HG02642 (cell line): ENCODE measurements around the gene TP73.

Experiments
- ATAC-seq: cut with Tn5 transposase; IDR thresholded peaks from one replicate; pipeline ENCODE4 v1.9.1; 2021; ENCODE audit warnings: mild to moderate bottlenecking; ENCODE audit not compliant: unreplicated experiment, poor library complexity

TP73 gene

DNA sequence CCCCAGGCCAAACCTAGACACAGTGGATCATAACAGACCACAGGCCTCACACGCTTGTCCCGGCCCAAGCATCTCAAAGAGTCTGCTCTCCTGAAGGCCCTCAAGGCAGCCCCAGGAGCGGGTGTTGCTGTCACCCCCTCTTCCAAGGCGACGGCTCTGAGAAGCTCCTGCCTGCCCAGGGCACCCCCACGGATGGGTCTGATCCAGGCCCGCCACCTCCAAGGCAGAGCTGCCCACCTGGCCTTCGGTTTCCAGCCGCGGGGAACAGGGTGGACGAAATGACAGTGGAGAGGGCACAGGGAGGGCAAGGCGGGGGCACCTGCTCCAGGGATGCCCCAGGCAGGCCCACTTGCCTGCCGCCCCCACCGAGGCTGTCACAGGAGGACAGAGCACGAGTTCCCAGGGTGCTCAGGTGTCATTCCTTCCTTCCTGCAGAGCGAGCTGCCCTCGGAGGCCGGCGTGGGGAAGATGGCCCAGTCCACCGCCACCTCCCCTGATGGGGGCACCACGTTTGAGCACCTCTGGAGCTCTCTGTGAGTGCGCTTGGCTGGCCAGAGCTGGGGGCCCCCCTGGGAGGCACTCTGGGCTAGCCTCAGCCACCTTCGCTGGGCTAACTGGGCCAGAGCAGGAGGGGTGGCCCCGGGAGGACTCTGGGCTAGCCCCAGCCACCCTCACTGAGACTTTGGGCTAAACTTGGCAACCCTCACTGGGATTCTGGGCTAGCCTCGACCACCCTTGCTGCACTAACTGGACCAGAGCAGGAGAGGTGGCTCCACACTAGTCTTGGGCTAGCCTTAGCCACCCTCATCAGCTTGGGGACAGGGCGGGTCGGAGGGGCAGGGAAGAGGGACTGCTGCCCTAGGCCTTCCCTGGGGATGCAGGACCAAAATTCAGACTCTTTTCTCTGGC is 29.8 kb downstream of the TP73 start:
- ATAC-seq, result no peak

DNA sequence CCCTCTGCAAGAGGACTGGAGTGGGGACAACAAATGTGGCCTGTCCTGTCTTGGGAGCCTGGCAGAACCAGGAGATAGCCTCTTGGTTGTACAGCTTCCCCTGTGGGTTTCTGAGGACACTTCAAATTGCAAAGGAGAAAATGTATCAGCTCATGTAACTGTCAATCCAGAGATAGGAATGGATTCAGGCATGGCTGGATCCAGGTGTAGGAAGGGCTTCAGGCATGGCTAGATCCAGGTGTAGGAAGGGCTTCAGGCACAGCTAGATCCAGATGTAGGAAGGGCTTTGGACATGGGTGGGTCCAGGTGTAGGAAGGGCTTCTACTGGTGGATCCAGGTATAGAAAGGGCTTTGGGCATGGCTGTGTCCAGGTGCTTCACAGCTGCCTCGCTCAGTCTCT is 30.9 kb downstream of the TP73 start:
- ATAC-seq, result no peak

DNA sequence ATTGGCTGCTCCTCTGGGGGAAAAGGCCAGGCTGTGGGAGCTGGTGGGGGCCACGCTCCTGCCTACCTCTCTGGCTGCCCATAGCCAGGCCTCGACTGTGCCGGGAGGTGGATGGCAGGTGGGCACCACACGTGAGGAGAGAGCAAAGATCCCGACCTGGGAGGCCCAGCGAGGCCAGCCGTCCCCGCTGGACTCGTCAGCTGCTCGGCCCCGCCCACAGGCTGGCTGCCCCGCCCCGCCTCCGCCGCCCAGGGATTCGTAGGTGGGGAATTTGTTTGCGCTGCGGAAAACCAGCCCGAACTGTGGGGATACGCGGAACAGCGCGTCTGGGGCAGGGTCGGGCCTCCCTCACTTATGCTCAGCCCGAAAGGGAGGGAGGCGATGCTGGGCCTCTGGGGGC is 31.7 kb downstream of the TP73 start:
- no peak for ATAC-seq

GRCh38 chr1:3685222-3685621 is 32.9 kb downstream of the TP73 start:
- no peak for ATAC-seq

GRCh38 chr1:3685906-3686305 is 33.6 kb downstream of the TP73 start:
- no peak for ATAC-seq

DNA sequence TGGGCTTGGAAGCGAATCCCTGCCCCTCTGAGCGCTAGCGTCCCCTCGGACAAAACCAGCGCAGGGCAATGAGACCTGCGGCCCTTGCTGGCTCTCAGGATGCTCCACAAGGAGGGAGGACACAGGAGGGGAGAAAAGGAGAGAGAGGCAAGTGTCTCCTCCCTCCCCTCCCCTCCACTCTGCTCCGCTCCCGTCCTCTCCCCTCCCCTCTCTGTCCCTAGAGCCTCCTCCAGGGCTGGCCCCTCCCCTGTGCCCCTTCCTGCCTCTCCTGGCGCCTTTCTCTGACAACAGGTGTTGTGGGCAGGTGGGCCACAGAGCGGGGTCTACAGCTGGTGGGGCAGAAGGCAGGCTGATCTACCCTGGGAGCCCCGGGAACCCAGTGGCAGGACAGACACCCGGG is 35.2 kb downstream of the TP73 start:
- ATAC-seq, result no peak

DNA sequence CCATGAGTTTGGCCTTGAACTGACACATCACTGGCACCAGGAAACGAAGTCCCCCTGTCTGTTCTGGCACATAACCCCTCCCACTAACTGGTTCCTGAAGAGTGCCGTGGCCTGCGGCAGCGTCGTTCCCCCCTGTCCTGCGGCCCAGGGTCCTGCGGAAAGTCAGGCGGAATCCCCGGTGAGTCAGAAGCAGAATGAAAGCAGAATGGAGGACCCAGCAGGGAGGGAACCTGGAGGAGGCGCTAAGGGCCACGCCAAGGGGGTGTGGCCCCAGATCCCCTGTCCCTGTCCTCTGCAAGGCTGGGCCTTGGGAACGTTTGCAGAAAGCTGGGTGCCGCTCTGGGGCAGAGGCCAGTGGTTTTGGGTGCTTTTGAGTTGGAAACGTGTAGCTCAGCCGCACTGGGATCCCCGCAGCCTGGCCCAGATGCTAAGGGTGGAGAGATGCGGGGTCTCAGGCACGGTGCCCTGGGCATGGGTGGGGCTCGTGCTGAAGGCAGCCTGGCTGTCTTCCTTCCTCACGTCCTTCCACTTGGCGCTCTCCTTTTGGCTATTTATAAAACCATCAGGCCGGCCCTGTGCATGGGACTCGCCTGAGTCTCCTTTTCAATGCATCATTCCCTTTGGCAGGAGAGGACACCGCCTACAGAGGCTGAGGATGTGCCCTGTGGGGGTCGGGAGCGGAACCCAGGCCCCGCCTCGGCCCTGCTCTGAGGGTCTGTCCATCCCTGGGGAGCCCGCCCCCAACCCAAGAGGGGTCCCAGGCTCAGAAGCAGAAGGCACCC is 36.2 kb downstream of the TP73 start:
- no peak for ATAC-seq

DNA sequence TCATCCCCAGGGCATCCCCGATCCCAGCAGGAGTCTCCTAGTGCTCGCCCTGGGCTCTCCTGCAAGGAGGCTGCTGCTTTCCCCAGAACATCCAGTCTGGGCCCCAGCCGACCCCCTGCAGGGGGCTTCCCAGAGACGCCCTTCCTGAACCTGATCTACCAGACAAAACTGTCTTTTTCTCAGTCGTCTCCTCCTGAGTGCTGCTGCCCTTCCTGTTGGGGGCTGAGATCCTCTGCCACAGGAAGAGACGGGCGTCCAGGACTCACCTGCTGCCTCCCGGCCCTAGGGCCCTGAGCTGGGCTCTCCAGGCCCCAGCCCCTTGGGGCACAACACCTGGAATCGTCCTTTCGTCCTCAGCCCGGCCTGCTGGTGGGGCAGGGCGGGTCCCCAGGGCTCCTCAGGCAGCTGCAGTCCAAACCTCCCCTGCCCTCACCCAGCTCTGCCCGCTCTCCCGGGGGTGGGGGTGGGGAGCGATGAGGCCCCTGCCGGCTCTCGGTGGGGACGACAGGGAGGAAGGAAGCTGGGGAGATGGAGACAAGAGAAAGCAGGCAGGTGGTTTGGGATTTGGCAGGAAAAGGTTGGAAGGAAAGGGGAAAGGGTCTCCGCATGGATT is 36.9 kb downstream of the TP73 start:
- ATAC-seq, result no peak

GRCh38 chr1:3690282-3691065 is 38.2 kb downstream of the TP73 start:
- ATAC-seq, result no peak

DNA sequence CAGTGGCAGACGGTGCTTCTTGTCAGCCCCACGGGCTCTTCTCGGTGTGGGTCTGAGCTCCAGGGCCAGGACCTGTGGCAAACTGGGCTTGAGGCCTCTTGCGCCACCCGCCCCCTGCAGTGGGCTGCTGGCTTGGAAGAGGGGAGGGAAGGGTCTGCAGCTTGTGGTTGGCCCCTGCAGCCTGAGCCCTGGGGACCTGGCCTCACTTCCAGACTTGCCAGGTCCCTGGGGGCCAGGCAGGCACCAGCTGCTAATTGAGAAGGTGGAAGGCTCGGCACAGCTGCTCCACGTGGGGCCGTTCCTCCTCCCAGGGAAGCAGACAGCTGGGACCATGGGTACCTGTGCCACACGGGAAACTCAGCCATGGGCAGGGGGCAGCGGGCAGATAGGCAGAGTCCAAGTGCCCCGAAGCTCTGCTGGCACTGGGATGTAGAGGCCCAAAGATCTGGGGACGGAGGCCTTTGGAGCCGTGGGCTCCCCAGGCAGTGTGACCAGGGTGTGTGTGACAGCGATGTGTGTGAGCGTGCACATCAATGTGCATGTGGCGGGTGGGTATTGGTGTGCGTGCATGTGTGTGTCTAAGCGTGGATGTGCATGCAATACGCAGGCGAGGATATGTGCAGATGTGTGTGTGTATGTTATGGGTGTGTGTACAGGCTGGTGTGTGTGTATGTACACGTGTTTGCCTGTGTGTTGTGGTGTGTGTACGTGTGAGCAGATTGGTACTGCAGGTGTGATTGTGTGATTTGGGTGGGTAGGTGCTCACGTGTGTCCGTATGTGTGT is 39.3 kb downstream of the TP73 start:
- no peak for ATAC-seq

DNA sequence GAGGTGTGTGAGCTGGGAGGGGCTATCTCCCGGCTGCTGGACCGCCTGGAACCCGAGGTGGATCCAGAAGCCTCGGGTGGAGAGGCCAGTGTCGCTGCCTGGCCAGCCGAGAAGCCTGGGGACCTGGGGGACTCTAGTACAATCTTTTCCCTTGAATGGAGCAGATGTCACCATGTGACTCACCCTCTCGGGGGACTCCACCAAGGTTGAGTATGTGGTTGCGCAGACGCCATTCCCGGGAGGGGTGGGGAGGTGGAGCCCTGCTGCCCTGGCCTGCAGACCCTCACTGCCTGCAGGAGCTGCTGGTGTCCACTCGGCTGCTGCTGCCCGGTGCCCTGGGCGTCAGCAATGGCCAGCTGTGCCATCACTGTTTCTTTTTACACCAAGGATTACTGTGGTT is 40.3 kb downstream of the TP73 start:
- no peak for ATAC-seq

GRCh38 chr1:3693321-3693720 is 41.0 kb downstream of the TP73 start:
- no peak for ATAC-seq

DNA sequence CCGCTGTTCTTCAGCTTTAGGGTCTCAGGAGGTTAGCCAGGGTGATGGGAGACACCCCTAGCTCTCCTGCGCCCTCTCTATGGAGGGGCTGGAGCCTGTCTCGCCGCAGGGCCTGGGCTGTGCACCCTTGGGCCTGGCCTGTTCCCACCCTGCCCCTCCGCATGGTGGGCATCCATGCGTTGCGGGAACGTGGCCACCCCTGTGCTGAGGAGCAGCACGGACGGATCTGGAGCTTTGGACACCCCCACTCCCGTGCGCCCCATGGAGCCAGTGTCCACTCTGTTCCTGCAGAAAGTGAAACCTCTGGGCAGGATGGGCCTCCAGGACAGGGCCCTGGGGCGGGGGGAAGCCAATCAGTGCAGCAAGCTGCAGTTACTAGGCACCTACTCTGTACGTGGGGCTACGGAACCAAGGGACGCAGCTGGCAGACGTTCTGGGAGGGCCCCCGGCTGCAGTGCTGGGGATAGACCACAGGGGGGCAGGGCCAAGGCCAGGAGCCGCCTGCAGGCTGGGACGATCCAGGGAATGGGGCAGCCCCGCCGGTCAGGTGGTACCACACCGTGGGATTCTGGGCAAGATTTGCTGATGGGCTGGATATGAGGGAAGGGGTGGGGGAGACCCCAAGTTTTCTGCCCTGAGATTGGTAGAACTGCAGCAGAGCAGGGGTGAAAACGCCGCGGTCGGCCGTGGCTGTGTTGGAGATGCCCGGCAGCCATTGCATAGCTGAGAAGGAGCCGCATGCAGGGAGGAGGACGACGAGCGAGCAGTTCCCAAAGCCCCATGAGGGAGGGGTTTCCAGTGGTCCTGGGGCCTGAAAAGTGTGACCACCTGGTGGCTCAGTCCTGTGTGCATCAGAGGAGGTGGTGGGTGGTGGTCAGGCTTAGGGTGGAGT is 43.3 kb downstream of the TP73 start:
- no peak for ATAC-seq

- no peak for ATAC-seq
These were observed 44.4 kb downstream of the TP73 start for GRCh38 chr1:3696689-3697088.

GRCh38 chr1:3697104-3697503 is 44.8 kb downstream of the TP73 start:
- no peak for ATAC-seq

- no peak for ATAC-seq
These were observed 45.5 kb downstream of the TP73 start for GRCh38 chr1:3697810-3698209.

- no peak for ATAC-seq
These were observed 46.5 kb downstream of the TP73 start for GRCh38 chr1:3698660-3699408.

DNA sequence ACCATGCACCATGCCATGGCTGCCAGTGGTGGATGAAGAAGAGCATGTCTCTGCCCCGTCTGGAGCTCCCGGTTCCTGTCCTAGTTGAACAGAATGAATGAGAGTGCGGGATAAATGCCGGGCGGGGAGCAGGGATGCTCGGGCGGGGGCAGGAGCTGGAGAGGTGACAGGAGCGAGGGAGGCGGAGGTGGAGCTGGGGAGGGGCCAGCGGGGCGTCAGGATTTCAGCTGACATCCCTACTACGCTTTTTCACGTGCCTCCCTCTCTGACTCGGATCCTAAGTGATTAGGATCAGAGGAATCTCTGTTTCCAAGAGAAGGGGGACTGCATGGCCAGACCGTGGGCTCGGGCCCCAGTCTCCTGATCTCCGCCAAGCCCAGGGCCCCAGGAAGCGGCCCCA is 47.3 kb downstream of the TP73 start:
- ATAC-seq, result no peak
